IPS-NIHi11 (cell line): Measurements from ENCODE around the gene SCYGR6.

Source experiments
- DNase-seq: peaks from one replicate; pipeline ENCODE4 v3.0.0; 2012; ENCODE audit warnings: mixed read lengths, low spot score

Gene SCYGR6

GRCh38 chr2:227713291-227713690, 11.3 kb downstream of the SCYGR6 start:
- DNase-seq = no peak

GRCh38 chr2:227710986-227711385, 13.6 kb downstream of the SCYGR6 start:
- no peak for DNase-seq

- DNase-seq = no peak
Observed at GRCh38 chr2:227707390-227707789, 17.2 kb downstream of the SCYGR6 start.

- no peak for DNase-seq
Observed at GRCh38 chr2:227706859-227707258, 17.7 kb downstream of the SCYGR6 start.

- DNase-seq = no peak
Observed at GRCh38 chr2:227703961-227704360, 20.6 kb downstream of the SCYGR6 start.

GRCh38 chr2:227703280-227703732, 21.3 kb downstream of the SCYGR6 start:
- DNase-seq = peak; percentile 19

GRCh38 chr2:227701556-227701955, 23.0 kb downstream of the SCYGR6 start:
- DNase-seq = no peak

GRCh38 chr2:227696990-227697679, 27.4 kb downstream of the SCYGR6 start:
- no peak for DNase-seq

- DNase-seq = no peak
Observed at GRCh38 chr2:227687189-227687588, 37.4 kb downstream of the SCYGR6 start.

- DNase-seq = no peak
Observed at GRCh38 chr2:227684258-227684657, 40.3 kb downstream of the SCYGR6 start.

GRCh38 chr2:227677928-227678327, 46.6 kb downstream of the SCYGR6 start:
- DNase-seq = no peak

GRCh38 chr2:227674485-227674884, 50.1 kb downstream of the SCYGR6 start:
- no peak for DNase-seq
